Stomach (tissue), 9 donors: ENCODE data around the gene C20orf141. TPM values are rescaled to one million over a fixed set of nuclear protein-coding genes. Genes with fewer than 3 reads are reported as not detected.
A peak's percentile ranks its signal among the peaks of the same experiment; 100 is the strongest.

Experiments
- DNase-seq, 2 donors: peaks; one replicate each; pipeline versions ENCODE4 v3.0.0 to v3.0.0-alpha.2; 2013 to 2019
- H3K27ac ChIP-seq, 5 donors: fragments of 200-600 bp in 4 of 5; sonication (generic) in 4 of 5; one replicate each; pipeline ENCODE4 v1.5.1; 2013 to 2019; ENCODE audit warnings: mild to moderate bottlenecking in 1 of 5, moderate library complexity in 1 of 5
- H3K27me3 ChIP-seq, 3 donors: fragments of 200-600 bp; sonication (generic); one replicate each; pipeline ENCODE4 v1.5.1; 2017 to 2019; ENCODE audit warnings: mixed run types in 1 of 3
- H3K36me3 ChIP-seq, 4 donors: fragments of 200-600 bp; sonication (generic); 1 replicate in 3 of 4; 2 replicates in 1 of 4; pipeline ENCODE4 v1.5.1; 2016 to 2019
- H3K4me1 ChIP-seq, 4 donors: fragments of 200-600 bp; sonication (generic); one replicate each; pipeline ENCODE4 v1.5.1; 2016 to 2019
- H3K4me3 ChIP-seq, 4 donors: fragments of 200-600 bp; sonication (generic) in 3 of 4; one replicate each; pipeline ENCODE4 v1.5.1; 2016 to 2019; ENCODE audit warnings: mild to moderate bottlenecking in 1 of 4
- H3K9me3 ChIP-seq, 4 donors: fragments of 200-600 bp; sonication (generic); one replicate each; pipeline ENCODE4 v1.5.1; 2016 to 2019
- EP300 ChIP-seq: sonication (generic); formaldehyde crosslinking; IDR thresholded peaks from one replicate; pipeline ENCODE4 v1.6.1; 2017; ENCODE audit warnings: antibody characterized with exemption
- POLR2A ChIP-seq, 4 donors: fragments of 450-650 bp; IDR thresholded peaks; one replicate each; pipeline ENCODE4 v1.6.1; 2016; ENCODE audit warnings: antibody characterized with exemption in 4 of 4, control low read depth in 2 of 4, mild to moderate bottlenecking in 1 of 4, moderate library complexity in 1 of 4
- POLR2AphosphoS5 ChIP-seq, 3 donors: sonication (generic); formaldehyde crosslinking; IDR thresholded peaks; one replicate each; pipeline ENCODE4 v1.6.1; 2016; ENCODE audit warnings: antibody characterized with exemption in 3 of 3
- WGBS, 5 donors: extraction: QIAGEN DNeasy Blood & Tissue Kit in 3 of 5; methylation state at CpG; one replicate each; pipeline versions ENCODE4 v1.1.5 to v1.1.7; 2013 to 2018; 5-methylcytosine and 5-hydroxymethylcytosine counted together
- intact Hi-C: fragments of 100-400 bp; cut with DNase I; formaldehyde crosslinking; loops from one replicate; pipeline ENCODE4 v1.15.1; 2023; ENCODE audit warnings: low total_unique reads
- polyA plus RNA-seq, 3 donors: library from polyadenylated mRNA; stranded (reverse); fragments of 200-250 nt; gene quantifications; one replicate each; pipeline ENCODE4 v1.2.3, GENCODE V29; 2013
- total RNA-seq, 5 donors: library from RNA; depleted of rRNA; stranded (reverse); fragments of >200 nt; gene quantifications; one replicate each; pipeline versions ENCODE4 v1.1.0 to v1.2.3, GENCODE V29; 2014 to 2016
- TF ChIP-seq, protein P1 (sequence below), 7 experiments: fragments of 450-650 bp in 4 of 7; fragments of 200-600 bp in 3 of 7; sonication (generic) in 3 of 7; IDR thresholded peaks; one replicate each; pipeline ENCODE4 v1.5.1; 2016 to 2019; ENCODE audit warnings: antibody characterized with exemption in 7 of 7, control low read depth in 2 of 7, mild to moderate bottlenecking in 1 of 7
- donor health status: healthy with polysubstance abuse.
- donor health status: Bipolar disorder and iron deficiency.
- donor health status: healthy.

The C20orf141 gene
- total and polyA plus RNA-seq, 8 donors = not detected

- Histone ChIP-seq H3K9me3 (no peaks in the 10 kb centered on the region), H3K4me3 (peak overlapping the region in 1 of 4 donors; percentile 53), H3K27ac (no peak overlapping the region), H3K36me3 (no peaks in the 10 kb centered on the region), H3K4me1 (peaks cover 5 to 38% (median 31%) of the 10 kb centered on the region in 4 donors), H3K27me3 (peaks cover 14 to 100% (median 73%) of the 10 kb centered on the region in 3 donors)
- intact Hi-C loops = no loop called here
- WGBS, 5 donors = 8 to 14% (median 9%) methylated on average over 13 of the region's 13 CpGs
- no peak for TF ChIP-seq EP300
- TF ChIP-seq, protein P1, sequence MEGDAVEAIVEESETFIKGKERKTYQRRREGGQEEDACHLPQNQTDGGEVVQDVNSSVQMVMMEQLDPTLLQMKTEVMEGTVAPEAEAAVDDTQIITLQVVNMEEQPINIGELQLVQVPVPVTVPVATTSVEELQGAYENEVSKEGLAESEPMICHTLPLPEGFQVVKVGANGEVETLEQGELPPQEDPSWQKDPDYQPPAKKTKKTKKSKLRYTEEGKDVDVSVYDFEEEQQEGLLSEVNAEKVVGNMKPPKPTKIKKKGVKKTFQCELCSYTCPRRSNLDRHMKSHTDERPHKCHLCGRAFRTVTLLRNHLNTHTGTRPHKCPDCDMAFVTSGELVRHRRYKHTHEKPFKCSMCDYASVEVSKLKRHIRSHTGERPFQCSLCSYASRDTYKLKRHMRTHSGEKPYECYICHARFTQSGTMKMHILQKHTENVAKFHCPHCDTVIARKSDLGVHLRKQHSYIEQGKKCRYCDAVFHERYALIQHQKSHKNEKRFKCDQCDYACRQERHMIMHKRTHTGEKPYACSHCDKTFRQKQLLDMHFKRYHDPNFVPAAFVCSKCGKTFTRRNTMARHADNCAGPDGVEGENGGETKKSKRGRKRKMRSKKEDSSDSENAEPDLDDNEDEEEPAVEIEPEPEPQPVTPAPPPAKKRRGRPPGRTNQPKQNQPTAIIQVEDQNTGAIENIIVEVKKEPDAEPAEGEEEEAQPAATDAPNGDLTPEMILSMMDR (IDR thresholded peaks at IDR 0.05) = no peak
- no peak for TF ChIP-seq POLR2AphosphoS5 (IDR thresholded peaks at IDR 0.05)
- no peak for TF ChIP-seq POLR2A (IDR thresholded peaks at IDR 0.05)
- DNase-seq = no peak
Observed at GRCh38 chr20:2801286-2801728, 13.5 kb upstream of the C20orf141 start.

- peaks cover 16 to 97% (median 69%) of the 10 kb centered on the region in 3 donors for H3K27me3 ChIP-seq
- H3K4me1 ChIP-seq = peaks cover 5 to 36% (median 28%) of the 10 kb centered on the region in 4 donors
- H3K4me3 ChIP-seq = no peak overlapping the region
- no peak for TF ChIP-seq POLR2A (IDR thresholded peaks at IDR 0.05)
- TF ChIP-seq, protein P1 (IDR thresholded peaks at IDR 0.05) = no peak
- no peak for TF ChIP-seq POLR2AphosphoS5 (IDR thresholded peaks at IDR 0.05)
- no peak for TF ChIP-seq EP300
- no peaks in the 10 kb centered on the region for H3K9me3 ChIP-seq
- no peaks in the 10 kb centered on the region for H3K36me3 ChIP-seq
- 47 to 60% (median 54%) methylated on average over 16 of the region's 16 CpGs for WGBS, 5 donors
- DNase-seq = no peak
- H3K27ac ChIP-seq = no peak overlapping the region
- intact Hi-C loops = no loop called here
Observed at GRCh38 chr20:2804041-2804828, 10.6 kb upstream of the C20orf141 start.

DNA sequence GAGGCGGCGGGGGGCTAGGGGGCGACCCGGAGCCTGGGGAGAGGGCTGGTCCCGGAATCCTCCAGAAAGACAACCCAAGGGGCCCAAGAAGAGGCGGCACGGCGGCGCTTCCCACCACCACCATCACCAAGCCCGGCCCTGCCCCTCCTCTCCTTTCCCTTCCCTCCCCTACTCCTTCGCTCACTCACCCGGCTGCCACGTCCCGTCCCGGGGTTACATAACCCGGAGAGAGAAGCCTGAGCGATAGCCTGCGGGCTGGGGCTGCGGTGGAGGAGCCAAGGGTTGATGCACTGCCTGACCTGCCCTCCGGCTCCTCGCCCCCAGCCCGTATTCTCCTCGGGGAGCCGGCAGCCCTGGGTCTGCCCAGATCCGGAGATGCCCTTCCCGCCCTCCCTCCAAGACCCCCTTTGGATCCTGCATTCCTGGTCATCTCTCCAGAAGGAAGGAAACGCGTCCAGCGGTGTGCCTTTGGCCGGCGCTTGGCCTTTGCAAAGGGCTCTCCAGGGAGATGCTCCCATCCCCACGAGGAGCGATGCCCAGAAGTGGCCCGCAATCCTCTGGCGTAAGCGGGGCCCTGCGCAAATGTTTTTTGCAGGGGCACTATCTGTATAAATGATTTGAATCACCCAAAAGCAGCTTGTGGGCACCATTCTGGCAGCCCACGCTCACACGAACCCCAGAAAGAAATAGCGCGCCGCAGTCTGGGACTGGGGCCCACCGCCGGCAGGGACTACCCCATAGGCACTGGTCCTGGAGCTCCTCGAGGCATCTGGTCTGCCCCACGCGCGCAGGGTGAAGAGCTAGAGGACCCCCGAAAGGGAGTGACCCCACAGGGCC, 9.7 kb upstream of the C20orf141 start:
- no peaks in the 10 kb centered on the region for H3K9me3 ChIP-seq
- peaks cover 16 to 94% (median 61%) of the 10 kb centered on the region in 3 donors for H3K27me3 ChIP-seq
- WGBS, 5 donors = 7 to 15% (median 12%) methylated on average over 30 to 49 of the region's 49 CpGs
- no peak overlapping the region for H3K27ac ChIP-seq
- TF ChIP-seq EP300 (no peak), POLR2A (IDR thresholded peaks at IDR 0.05) (no peak), POLR2AphosphoS5 (IDR thresholded peaks at IDR 0.05) (no peak)
- H3K4me1 ChIP-seq = peaks cover 4 to 28% (median 20%) of the 10 kb centered on the region in 4 donors
- no peak for DNase-seq
- no peak overlapping the region for H3K4me3 ChIP-seq
- H3K36me3 ChIP-seq = no peaks in the 10 kb centered on the region
- intact Hi-C loops = no loop called here

GRCh38 chr20:2805689-2806350, 9.0 kb upstream of the C20orf141 start:
- Histone ChIP-seq H3K27me3 (peaks cover 16 to 94% (median 53%) of the 10 kb centered on the region in 3 donors), H3K4me1 (peaks cover 0 to 20% (median 13%) of the 10 kb centered on the region in 4 donors)
- WGBS, 5 donors = 18 to 27% (median 23%) methylated on average over 11 to 22 of the region's 22 CpGs

More at GRCh38 chr20:2805689-2806350, 9.0 kb upstream of the C20orf141 start:
- TF ChIP-seq EP300 = no peak
- TF ChIP-seq, protein P1 (IDR thresholded peaks at IDR 0.05) = no peak
- no peak for TF ChIP-seq POLR2A (IDR thresholded peaks at IDR 0.05)
- no peak for TF ChIP-seq POLR2AphosphoS5 (IDR thresholded peaks at IDR 0.05)
- Histone ChIP-seq H3K27ac (no peak overlapping the region), H3K9me3 (no peaks in the 10 kb centered on the region), H3K36me3 (no peaks in the 10 kb centered on the region), H3K4me3 (no peak overlapping the region)
- DNase-seq = no peak
- intact Hi-C loops = no loop called here
